Measurements from ENCODE around the gene PSMA6.

Gene PSMA6

DNA sequence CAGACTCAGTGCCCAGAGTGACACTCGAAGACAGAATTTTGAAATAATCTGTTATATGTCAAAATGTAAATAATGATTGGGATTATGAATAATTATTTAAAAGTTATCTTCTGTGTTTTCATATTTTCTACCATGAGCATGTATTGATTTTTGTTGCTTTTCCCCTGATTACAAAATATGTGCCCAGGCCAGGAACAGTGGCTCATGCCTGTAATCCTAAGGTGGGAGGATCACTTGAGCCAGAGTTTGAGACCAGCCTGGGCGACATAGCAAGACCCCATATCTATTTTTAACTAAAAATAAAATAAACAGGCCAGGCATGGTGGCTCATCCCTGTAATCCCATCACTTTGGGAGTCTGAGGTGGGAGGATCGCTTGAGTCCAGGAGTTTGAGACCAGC is 13.5 kb downstream of the PSMA6 start:
- TF ChIP-seq, protein P1, sequence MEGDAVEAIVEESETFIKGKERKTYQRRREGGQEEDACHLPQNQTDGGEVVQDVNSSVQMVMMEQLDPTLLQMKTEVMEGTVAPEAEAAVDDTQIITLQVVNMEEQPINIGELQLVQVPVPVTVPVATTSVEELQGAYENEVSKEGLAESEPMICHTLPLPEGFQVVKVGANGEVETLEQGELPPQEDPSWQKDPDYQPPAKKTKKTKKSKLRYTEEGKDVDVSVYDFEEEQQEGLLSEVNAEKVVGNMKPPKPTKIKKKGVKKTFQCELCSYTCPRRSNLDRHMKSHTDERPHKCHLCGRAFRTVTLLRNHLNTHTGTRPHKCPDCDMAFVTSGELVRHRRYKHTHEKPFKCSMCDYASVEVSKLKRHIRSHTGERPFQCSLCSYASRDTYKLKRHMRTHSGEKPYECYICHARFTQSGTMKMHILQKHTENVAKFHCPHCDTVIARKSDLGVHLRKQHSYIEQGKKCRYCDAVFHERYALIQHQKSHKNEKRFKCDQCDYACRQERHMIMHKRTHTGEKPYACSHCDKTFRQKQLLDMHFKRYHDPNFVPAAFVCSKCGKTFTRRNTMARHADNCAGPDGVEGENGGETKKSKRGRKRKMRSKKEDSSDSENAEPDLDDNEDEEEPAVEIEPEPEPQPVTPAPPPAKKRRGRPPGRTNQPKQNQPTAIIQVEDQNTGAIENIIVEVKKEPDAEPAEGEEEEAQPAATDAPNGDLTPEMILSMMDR (IDR thresholded peaks at IDR 0.05), result no peak

DNA sequence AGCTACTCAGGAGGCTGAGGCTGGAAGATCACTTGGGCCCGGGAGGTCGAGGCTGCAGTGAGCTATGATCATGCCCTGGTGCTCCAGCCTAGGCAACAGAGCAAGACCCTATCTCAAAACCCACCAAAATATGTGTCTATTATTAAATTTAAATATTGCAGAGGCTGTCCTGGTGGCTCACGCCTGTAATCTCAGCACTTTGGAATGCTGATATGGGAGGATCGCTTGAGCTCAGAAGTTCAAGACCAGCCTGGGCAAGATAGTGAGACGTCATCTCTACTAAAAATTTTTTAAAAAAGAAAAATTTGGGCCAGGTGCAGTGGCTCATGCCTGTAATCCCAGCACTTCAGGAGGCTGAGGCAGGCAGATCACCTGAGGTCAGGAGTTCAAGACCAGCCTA is 13.9 kb downstream of the PSMA6 start:
- TF ChIP-seq, protein P1 (IDR thresholded peaks at IDR 0.05), result no peak

DNA sequence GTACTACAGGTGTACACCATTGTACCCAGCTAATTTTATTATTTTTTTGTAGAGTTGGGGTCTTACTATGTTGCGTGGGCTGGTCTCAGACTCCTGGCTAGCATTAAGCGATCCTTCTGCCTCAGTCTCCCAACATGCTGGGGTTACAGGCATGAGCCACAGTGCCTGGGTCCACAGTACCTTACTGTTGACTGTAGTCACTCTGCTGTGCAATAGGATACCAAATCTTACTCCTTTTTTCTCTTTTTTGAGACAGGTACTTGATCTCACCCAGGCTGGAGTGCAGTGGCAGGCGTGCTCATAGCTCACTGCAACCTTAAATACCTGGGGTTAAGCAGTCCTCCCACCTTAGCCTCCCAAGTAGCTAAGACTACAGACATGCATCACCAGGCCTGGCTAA is 25.6 kb downstream of the PSMA6 start:
- TF ChIP-seq, protein P1 (IDR thresholded peaks at IDR 0.05), result no peak

DNA sequence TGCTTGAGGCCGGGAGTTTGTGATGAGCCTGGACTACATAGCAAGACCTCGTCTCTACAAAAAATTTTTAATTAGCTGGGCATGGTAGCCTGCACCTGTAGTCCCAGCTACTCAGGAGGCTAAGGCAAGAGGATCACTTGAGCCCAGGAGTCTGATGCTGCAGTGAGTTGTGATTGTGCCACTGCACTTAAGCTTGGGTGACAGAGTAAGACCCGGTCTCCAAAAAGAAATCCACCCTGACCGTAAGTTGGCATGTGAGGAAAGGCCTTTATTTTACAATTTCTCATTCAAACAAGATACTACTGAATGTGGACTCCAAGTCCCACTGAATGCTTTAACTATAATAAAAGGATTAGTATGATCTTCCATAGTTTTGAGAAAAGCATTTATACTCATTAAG is 27.3 kb downstream of the PSMA6 start:
- TF ChIP-seq, protein P1 (IDR thresholded peaks at IDR 0.05), result no peak

DNA sequence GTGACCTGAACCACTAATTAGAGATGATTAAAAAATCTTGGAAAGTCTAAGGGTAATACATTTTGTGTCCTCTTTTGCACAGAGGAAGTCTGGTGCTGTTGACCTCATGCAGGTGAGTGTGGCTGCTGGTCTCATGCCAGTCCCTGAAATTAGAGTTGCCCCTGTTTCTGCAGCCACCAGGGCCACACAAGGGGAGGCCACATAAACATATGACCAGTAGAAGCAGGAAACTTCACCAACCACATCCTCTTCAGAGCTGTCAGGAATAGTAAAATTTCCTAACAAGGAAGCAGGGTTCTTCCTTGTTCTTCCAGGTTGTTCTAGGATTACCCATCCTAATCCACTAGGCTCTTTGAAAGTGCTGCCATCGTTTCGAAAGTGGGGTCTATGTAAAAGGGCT is 28.3 kb downstream of the PSMA6 start:
- TF ChIP-seq, protein P1 (IDR thresholded peaks at IDR 0.05), result no peak

DNA sequence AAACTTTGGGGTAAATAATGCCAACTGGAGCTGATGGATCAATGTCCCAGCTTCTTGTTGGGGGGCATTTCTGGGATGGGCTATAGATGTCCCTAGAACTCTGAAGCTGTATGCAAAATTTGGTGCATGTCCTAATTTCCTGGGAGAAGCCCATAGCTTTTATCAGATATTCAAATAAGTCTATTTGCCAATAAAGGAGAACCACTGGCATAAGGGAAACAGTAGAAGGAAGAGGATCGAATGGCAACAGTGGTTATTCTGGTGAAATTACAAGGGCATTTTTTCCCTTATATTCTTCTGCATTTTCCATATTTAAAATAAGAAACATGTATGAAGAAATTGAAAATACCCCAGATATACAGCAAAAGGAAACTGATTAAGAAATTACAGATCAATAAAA is 34.2 kb downstream of the PSMA6 start:
- TF ChIP-seq, protein P1 (IDR thresholded peaks at IDR 0.05), result no peak

DNA sequence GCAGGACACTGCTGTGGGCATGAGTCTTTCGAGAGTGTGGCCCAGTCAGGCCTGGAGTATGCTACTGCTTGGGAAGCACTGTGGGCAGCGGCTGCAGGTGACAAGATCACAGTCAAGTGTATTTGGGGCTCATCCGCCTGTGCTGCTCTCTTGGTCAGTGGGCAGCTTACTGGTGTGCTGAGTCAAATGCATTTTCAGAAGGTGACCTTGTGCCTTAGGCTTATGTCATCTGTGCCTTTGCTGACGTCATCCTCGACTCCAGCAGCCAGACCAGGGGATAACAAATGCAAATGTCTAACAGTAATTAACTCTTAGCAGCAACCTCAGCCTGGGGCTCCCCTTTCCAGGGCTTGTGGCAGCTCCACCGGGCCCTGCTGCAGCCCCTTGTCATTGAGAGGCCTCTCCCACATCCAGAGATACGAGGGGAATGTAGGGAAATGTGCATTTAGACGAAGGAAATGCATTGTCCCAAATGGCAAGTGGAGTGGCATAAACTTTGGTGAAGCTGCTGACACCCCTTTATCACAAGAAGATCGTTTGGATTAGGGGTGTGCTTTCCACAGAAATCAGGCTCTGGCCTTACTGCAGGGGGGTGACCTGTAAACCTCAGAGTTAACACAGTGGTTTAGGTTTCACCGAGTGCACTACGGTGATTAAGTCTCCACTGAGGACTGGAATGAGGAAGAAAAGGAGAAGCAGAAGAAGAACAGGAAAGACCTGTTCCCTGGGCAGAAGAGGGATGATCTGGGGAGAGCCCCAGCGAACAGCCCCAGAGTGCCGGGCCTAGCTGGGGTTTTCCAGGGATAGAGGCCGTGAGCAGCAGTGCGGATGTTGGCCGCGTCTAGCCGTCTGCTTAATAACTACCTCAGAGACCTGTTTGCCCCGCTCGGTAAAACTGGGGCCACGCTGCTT is 39.7 kb downstream of the PSMA6 start:
- TF ChIP-seq, protein P1 (IDR thresholded peaks at IDR 0.05), result no peak

Measured in LNCAP (cell line).